ENCODE data around the gene RSBN1.
"Not testable (repeated sequence)": the region's sequence is repeated elsewhere in the genome, so short reads cannot be mapped to it uniquely, and the experiment has no call there.

Gene RSBN1

GRCh38 chr1:113734357-113735055 lies 77.8 kb downstream of the RSBN1 start:
- no peak for DNase-seq

GRCh38 chr1:113732802-113733201 lies 79.5 kb downstream of the RSBN1 start:
- no peak for DNase-seq

- no peak for DNase-seq
Observed at GRCh38 chr1:113721010-113721409, 91.3 kb downstream of the RSBN1 start.

- DNase-seq: not testable (repeated sequence)
Observed at GRCh38 chr1:113718621-113719020, 93.7 kb downstream of the RSBN1 start.

GRCh38 chr1:113717506-113717905 lies 94.8 kb downstream of the RSBN1 start:
- DNase-seq: not testable (repeated sequence)

GRCh38 chr1:113714606-113715269 lies 97.5 kb downstream of the RSBN1 start:
- no peak for DNase-seq
